ENCODE data around the gene OLFM2.
"Not testable (repeated sequence)": the region's sequence is repeated elsewhere in the genome, so short reads cannot be mapped to it uniquely, and the experiment has no call there.

Gene OLFM2

GRCh38 chr19:9931629-9932028 lies 4.7 kb downstream of the OLFM2 start:
- H3K27ac Mint-ChIP-seq: no peak overlapping the region
- H3K4me3 Mint-ChIP-seq: no peak overlapping the region
- no peaks in the 10 kb centered on the region for H3K36me3 Mint-ChIP-seq
- peaks cover 29% of the 10 kb centered on the region for H3K27me3 Mint-ChIP-seq
- peaks cover 21% of the 10 kb centered on the region for H3K4me1 Mint-ChIP-seq (ENCODE audit: low read depth)
- no peaks in the 10 kb centered on the region for H3K9me3 Mint-ChIP-seq (ENCODE audit: low read depth)

DNA sequence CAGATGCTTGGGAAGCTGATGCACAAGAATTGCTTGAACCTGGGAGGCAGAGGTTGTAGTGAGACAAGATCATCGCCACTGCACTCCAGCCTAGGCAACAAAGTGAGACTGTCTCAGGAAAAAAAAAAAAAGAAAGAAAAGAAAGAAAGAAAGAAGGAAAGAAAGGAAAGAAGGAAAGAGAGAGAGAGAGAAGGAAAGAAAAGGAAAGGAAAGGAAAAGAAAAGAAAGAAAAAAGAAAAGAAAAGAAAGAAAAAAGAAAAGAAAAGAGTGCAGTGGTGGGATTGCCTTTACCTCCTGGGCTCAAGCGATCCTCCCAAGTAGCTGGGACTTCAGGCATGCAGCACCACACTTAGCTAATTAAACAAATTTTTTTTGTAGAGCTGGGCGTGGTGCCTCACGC lies 12.9 kb downstream of the OLFM2 start:
- Mint-ChIP-seq H3K36me3 (no peaks in the 10 kb centered on the region), H3K4me1 (ENCODE audit: low read depth) (no peaks in the 10 kb centered on the region), H3K4me3 (no peak overlapping the region), H3K27me3 (peaks cover 10% of the 10 kb centered on the region), H3K9me3 (ENCODE audit: low read depth) (no peaks in the 10 kb centered on the region), H3K27ac (no peak overlapping the region)

DNA sequence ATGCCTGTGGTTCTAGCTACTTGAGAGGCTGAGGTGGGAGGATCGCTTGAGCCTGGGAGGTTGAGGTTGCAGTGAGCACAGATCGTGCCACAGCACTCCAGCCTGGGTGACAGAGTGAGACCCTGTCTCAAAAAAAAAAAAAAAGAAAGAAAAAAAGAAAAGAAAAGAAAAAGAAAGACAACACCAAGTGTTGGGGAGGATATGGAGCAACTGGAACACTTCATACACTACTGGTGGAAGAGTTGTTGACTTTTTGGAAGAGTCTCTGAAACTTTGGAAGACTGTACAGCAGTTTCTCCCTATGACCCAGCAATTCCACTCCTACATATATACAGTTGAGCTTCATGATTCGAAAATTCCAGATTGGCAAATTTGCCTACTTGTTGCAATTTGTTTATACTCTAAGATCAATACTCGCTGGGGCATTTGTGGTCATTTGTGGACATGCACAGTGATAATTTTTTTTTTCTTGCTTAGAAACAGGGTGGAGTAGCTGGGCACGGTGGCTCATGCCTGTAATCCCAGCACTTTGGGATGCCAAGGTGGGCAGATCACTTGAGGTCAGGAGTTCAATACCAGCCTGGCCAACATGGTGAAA lies 13.4 kb downstream of the OLFM2 start:
- not testable (repeated sequence) for H3K9me3 Mint-ChIP-seq (ENCODE audit: low read depth); H3K27ac Mint-ChIP-seq; H3K4me3 Mint-ChIP-seq; H3K36me3 Mint-ChIP-seq; H3K4me1 Mint-ChIP-seq (ENCODE audit: low read depth)
- H3K27me3 Mint-ChIP-seq: peaks cover 11% of the 10 kb centered on the region

DNA sequence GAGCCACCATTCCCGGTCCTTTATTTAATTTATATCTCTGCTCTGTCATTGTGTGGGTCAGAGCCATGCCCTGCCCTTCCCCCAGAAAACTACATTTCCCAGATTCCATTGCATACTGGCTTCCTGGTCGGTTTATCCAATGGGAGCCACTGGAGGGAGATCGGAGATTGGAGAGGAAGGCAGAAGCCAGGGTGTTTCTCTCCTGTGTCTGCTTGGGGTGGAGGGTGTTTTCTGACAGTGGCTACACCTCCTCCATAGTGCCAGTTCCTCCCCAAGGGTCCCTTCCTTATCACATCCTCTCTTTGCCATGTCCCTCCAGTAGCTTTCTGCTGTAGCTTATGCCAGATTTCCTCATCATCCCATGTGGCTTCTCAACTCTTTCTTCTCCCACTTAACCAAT lies 19.0 kb downstream of the OLFM2 start:
- Mint-ChIP-seq H3K27me3 (peaks cover 26% of the 10 kb centered on the region), H3K9me3 (ENCODE audit: low read depth) (no peaks in the 10 kb centered on the region), H3K27ac (no peak overlapping the region), H3K4me3 (no peak overlapping the region), H3K36me3 (no peaks in the 10 kb centered on the region), H3K4me1 (ENCODE audit: low read depth) (peaks cover 5% of the 10 kb centered on the region)

DNA sequence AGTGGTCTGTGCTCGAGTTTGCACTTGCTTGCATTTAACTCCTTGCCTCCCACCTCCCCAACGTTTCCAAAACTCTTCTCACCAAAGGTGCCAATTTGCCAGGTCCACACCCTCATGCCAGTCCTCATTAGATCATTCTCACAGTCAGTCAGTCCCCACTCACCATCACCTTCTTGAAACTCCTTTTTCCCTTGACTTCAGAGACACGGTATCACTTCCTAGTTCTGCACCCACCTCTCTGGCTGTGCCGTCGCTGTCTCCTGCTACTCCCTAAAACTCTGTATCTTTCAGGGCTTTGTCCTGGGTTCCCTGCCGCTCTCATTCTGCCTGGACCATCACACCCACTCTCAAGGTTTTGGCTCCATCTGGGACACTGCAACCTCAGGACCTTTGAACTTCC lies 19.6 kb downstream of the OLFM2 start:
- peaks cover 22% of the 10 kb centered on the region for H3K27me3 Mint-ChIP-seq
- peak overlapping the region; percentile 13 for H3K27ac Mint-ChIP-seq
- H3K4me3 Mint-ChIP-seq: no peak overlapping the region
- peaks cover 5% of the 10 kb centered on the region for H3K4me1 Mint-ChIP-seq (ENCODE audit: low read depth)
- H3K36me3 Mint-ChIP-seq: no peaks in the 10 kb centered on the region
- H3K9me3 Mint-ChIP-seq (ENCODE audit: low read depth): no peaks in the 10 kb centered on the region

DNA sequence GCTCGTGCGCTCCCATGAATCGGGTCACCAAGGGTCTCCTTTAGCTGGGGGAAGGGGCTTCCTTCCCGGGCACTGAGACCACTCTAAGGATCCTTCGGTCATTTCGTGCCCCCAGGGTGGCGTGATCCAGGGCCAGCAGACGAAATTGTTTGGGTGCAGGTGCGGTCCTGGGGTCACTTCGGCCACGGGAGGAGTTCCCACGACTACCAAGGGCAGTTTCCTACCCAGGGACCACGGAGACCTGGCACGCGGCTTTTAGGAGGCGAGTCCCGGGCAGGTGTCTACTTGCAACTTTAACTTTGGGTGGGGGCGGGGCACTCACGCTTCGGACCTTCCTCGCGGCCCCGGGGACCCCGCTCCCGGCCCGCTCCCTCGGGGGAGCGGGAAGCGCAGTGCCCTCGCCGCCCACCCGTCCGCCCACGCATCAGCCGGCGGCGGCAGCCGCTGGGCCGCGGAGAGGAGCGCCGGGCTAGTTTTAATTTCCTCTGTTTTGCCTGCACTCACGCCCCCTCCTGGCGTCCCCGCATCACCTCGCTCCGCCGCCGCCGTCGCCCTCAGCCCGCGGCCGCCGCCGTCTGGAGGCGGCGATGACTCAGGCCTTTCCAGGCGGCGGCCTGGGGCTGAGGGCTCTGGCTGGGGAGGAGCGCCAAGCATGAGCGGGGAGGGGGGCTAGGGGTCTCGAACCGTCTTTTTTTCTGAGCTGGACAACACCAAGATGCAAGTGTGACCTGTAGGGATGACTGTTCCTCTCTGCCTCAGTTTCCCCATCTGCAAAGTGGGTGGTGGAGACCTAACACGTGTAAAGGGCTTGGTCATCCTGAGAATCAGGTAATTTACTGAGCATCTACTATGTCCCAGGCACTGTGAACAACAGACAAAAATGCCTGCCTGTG lies 21.8 kb downstream of the OLFM2 start:
- no peaks in the 10 kb centered on the region for H3K36me3 Mint-ChIP-seq
- no peak overlapping the region for H3K27ac Mint-ChIP-seq
- peak overlapping the region; percentile 71 for H3K4me3 Mint-ChIP-seq
- peaks cover 19% of the 10 kb centered on the region for H3K27me3 Mint-ChIP-seq
- H3K4me1 Mint-ChIP-seq (ENCODE audit: low read depth): peaks cover 5% of the 10 kb centered on the region
- H3K9me3 Mint-ChIP-seq (ENCODE audit: low read depth): no peaks in the 10 kb centered on the region

GRCh38 chr19:9914001-9914314 lies 22.4 kb downstream of the OLFM2 start:
- no peak overlapping the region for H3K27ac Mint-ChIP-seq
- peaks cover 19% of the 10 kb centered on the region for H3K27me3 Mint-ChIP-seq
- H3K36me3 Mint-ChIP-seq: no peaks in the 10 kb centered on the region
- no peaks in the 10 kb centered on the region for H3K9me3 Mint-ChIP-seq (ENCODE audit: low read depth)
- H3K4me1 Mint-ChIP-seq (ENCODE audit: low read depth): peaks cover 5% of the 10 kb centered on the region
- peak overlapping the region; percentile 71 for H3K4me3 Mint-ChIP-seq

- Mint-ChIP-seq H3K4me3 (no peak overlapping the region), H3K27ac (no peak overlapping the region), H3K4me1 (ENCODE audit: low read depth) (peaks cover 5% of the 10 kb centered on the region), H3K27me3 (peaks cover 16% of the 10 kb centered on the region), H3K9me3 (ENCODE audit: low read depth) (no peaks in the 10 kb centered on the region), H3K36me3 (no peaks in the 10 kb centered on the region)
Measured at GRCh38 chr19:9913237-9914000, 22.9 kb downstream of the OLFM2 start.

GRCh38 chr19:9912551-9913236 lies 23.6 kb downstream of the OLFM2 start:
- Mint-ChIP-seq H3K4me1 (ENCODE audit: low read depth) (peaks cover 5% of the 10 kb centered on the region), H3K4me3 (no peak overlapping the region), H3K9me3 (ENCODE audit: low read depth) (no peaks in the 10 kb centered on the region), H3K27me3 (peaks cover 15% of the 10 kb centered on the region), H3K36me3 (no peaks in the 10 kb centered on the region), H3K27ac (no peak overlapping the region)

DNA sequence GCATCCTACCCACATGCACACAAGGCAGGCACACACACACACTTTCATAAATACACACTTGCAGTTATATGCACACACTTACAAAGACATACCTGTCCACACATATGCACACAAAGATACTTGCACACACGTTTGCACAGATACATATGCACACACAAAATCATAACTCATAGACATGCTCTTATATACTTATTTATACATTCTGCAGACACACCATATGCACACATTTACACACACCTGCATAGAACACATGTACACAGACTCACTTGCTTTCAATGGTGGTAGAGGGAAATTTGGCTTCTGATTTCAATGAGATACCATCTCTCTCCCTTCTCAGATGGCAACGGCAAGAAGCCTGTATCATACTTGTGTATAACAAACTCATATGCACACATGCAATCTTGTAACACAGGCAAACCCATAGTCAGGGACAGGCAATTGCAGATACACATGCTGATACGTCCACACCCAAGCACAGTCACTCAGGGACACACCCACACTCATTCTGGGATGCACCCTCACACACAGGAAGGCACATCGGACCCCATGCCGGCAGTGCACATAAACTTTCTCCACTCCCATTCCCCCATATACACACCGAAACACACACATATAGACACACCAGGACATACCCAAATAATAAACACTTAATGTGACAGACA lies 24.7 kb downstream of the OLFM2 start:
- Mint-ChIP-seq H3K36me3 (no peaks in the 10 kb centered on the region), H3K27me3 (peaks cover 10% of the 10 kb centered on the region), H3K4me1 (ENCODE audit: low read depth) (peaks cover 5% of the 10 kb centered on the region), H3K9me3 (ENCODE audit: low read depth) (no peaks in the 10 kb centered on the region), H3K27ac (no peak overlapping the region), H3K4me3 (no peak overlapping the region)

- no peak overlapping the region for H3K4me3 Mint-ChIP-seq
- no peak overlapping the region for H3K27ac Mint-ChIP-seq
- peaks cover 10% of the 10 kb centered on the region for H3K27me3 Mint-ChIP-seq
- H3K4me1 Mint-ChIP-seq (ENCODE audit: low read depth): peaks cover 5% of the 10 kb centered on the region
- H3K9me3 Mint-ChIP-seq (ENCODE audit: low read depth): no peaks in the 10 kb centered on the region
- no peaks in the 10 kb centered on the region for H3K36me3 Mint-ChIP-seq
Measured at GRCh38 chr19:9910625-9911024, 25.7 kb downstream of the OLFM2 start.

DNA sequence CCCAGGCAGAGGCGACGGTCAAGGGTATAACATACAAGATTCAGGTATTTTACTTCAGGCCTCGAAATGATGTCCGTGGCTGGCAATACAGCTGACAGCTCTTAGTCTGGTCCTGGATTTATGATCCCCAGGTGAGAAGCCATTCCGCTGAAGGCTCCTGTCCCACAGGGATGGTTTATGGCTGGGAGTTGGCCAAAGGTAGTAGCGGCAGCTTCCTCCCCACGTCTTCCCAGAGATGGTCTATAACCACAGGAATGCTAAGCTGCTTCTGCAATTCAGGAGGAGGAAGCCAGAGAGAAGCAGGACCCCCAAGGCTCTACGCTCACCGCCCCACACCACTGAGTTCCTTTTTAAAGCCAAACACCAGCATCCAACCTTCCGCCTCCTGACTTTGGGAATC lies 27.1 kb downstream of the OLFM2 start:
- Mint-ChIP-seq H3K27me3 (peaks cover 9% of the 10 kb centered on the region), H3K27ac (no peak overlapping the region), H3K4me3 (no peak overlapping the region), H3K36me3 (no peaks in the 10 kb centered on the region), H3K9me3 (ENCODE audit: low read depth) (no peaks in the 10 kb centered on the region), H3K4me1 (ENCODE audit: low read depth) (peaks cover 5% of the 10 kb centered on the region)

DNA sequence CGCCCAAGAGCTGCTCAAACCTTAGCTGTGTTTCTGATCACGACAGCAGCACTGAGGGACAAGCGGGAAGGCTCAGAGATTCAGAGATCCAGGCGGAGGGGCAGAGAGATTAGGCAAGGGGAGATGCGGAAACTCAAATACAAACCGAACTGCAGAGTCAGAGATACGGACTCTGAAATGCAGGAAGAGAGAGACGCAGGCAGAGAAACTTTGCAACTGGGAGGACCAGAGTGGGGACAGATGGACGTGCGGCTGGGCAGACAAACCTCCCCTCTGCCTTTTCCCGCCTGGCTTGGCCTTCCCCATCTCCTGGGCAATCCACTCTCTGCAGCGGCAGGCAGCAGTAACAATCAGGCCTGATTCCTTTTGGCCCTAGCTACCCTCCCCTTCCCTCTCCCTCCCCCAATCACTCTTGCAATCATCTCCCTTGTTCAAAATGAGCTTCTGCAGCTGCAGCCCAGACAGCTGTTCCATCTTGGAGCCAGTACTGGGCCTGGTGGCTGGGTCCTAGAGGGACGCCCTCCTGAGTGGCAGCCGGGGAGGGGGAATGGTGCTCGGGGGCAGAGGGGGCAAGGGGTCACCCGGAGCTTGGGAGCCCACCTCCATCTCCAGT lies 29.7 kb downstream of the OLFM2 start:
- H3K36me3 Mint-ChIP-seq: no peaks in the 10 kb centered on the region
- H3K4me1 Mint-ChIP-seq (ENCODE audit: low read depth): no peaks in the 10 kb centered on the region
- H3K27ac Mint-ChIP-seq: no peak overlapping the region
- no peak overlapping the region for H3K4me3 Mint-ChIP-seq
- peaks cover 3% of the 10 kb centered on the region for H3K27me3 Mint-ChIP-seq
- H3K9me3 Mint-ChIP-seq (ENCODE audit: low read depth): no peaks in the 10 kb centered on the region

DNA sequence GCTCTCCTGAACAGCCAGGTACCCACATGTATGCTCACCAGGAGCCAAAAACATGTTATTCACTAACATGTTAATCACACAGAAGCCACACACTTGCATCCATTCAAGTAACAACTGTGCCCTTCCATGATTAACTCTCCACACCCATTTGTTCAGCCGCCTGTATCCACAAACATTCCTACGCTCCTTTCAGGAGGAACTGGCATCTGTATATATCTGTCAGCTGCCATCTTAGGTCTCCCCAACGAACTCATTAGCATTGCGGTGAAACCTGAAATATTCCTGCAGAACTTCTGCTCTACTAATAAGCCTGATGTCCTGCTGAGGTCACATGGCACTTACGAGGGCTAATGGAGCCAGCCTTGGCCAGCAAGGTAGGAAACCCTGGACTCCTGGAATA lies 33.0 kb downstream of the OLFM2 start:
- H3K27me3 Mint-ChIP-seq: peaks cover 10% of the 10 kb centered on the region
- H3K4me1 Mint-ChIP-seq (ENCODE audit: low read depth): no peaks in the 10 kb centered on the region
- no peak overlapping the region for H3K4me3 Mint-ChIP-seq
- no peak overlapping the region for H3K27ac Mint-ChIP-seq
- H3K36me3 Mint-ChIP-seq: no peaks in the 10 kb centered on the region
- H3K9me3 Mint-ChIP-seq (ENCODE audit: low read depth): no peaks in the 10 kb centered on the region

Measured in activated naive CD8-positive, alpha-beta T cell (primary cell).